OCI-LY3 (cell line): ENCODE results near the gene SULT1C3.

Experiments
- H2AFZ ChIP-seq: fragments of 200-600, 300-600 bp; shearing (Covaris generic); 2 replicates; pipeline ENCODE4 v1.6.0; 2014; ENCODE audit warnings: antibody characterized with exemption, low read depth, low read length
- H3K27ac ChIP-seq: fragments of 200-600, 300-600 bp; sonication (generic); 2 replicates; pipeline ENCODE4 v1.5.1; 2014; ENCODE audit warnings: mild to moderate bottlenecking, low read length, moderate library complexity, mixed read lengths
- H3K27me3 ChIP-seq: fragments of 200-600, 300-600 bp; sonication (generic); 2 replicates; pipeline ENCODE4 v1.6.1; 2014; ENCODE audit warnings: low read depth, low read length, mixed read lengths
- H3K36me3 ChIP-seq: fragments of 200-600, 300-600 bp; sonication (generic); replicated peaks from 2 replicates; pipeline ENCODE3; 2014; ENCODE audit warnings: low read depth, low read length, mixed read lengths
- H3K4me1 ChIP-seq: fragments of 300-600, 200-600 bp; sonication (generic); 2 replicates; pipeline ENCODE4 v1.6.1; 2014; ENCODE audit warnings: low read length, mixed read lengths
- H3K4me2 ChIP-seq: fragments of 200-600, 300-600 bp; sonication (generic); 2 replicates; pipeline ENCODE4 v1.6.1; 2014; ENCODE audit warnings: low read length, mixed read lengths
- H3K4me3 ChIP-seq: fragments of 300-600, 200-600 bp; sonication (generic); 2 replicates; pipeline ENCODE4 v1.5.1; 2014; ENCODE audit warnings: antibody characterized with exemption, mild to moderate bottlenecking, low read length, moderate library complexity
- H3K79me2 ChIP-seq: fragments of 300-600, 200-600 bp; shearing (Covaris generic); 2 replicates; pipeline ENCODE4 v1.6.1; 2014; ENCODE audit warnings: mild to moderate bottlenecking, low read length, mixed read lengths
- H3K9ac ChIP-seq: fragments of 300-600, 200-600 bp; shearing (Covaris generic); 2 replicates; pipeline ENCODE4 v1.6.0; 2014; ENCODE audit warnings: mild to moderate bottlenecking, low read length, moderate library complexity
- H3K9me3 ChIP-seq: fragments of 200-600, 300-600 bp; shearing (Covaris generic); 2 replicates; pipeline ENCODE4 v1.6.1; 2014; ENCODE audit warnings: low read length, mixed read lengths; ENCODE audit not compliant: insufficient read depth
- H4K20me1 ChIP-seq: fragments of 200-600, 300-600 bp; sonication (generic); 2 replicates; pipeline ENCODE4 v1.6.1; 2016; ENCODE audit warnings: low read length, mixed read lengths; ENCODE audit not compliant: insufficient read depth
- EZH2phosphoT487 ChIP-seq: fragments of 200-600 bp; shearing (Covaris generic); IDR thresholded peaks from 2 replicates; pipeline ENCODE4 v1.6.1; 2018; ENCODE audit warnings: antibody characterized with exemption, mixed run types, low read depth
- TF ChIP-seq, protein P1 (sequence below): fragments of 200-600, 300-600 bp; sonication (generic); IDR thresholded peaks from 2 replicates; pipeline ENCODE4 v1.5.1; 2014; ENCODE audit warnings: antibody characterized with exemption, low read length, low read depth

Gene SULT1C3

DNA sequence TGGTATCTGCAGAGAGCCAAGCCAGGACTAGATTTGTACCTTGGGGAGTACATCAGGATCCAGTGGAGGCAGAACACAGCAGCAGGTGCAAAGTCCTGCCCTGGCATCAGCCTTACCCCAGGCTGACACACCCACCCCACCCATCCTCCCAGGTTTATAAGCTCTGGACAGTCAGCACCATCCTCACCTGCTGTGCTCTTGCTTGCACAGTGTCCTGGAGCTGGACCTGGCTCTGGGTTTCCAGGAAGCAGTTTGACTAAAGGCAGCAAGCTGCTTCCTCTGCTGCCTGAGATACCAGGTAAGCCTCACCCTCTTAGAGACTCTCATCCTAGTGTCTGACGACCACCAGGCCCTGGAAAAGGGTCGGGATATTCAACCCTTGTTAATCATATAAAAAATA, at the start of gene SULT1C3:
Gene SULT1C3 (plus strand): TSS at position 183 of the 400 bp plus-strand sequence. CDS start 7,227 bp downstream, outside the sequence.
- Histone ChIP-seq H3K4me1 (no peaks in the 10 kb centered on the region), H3K79me2 (no peaks in the 10 kb centered on the region), H3K36me3 (no peaks in the 10 kb centered on the region), H3K27ac (no peak within 1 kb of the TSS), H2AFZ (no peak within 1 kb of the TSS), H3K9ac (no peak within 1 kb of the TSS), H3K4me3 (no peak within 1 kb of the TSS), H4K20me1 (no peaks in the 10 kb centered on the region), H3K9me3 (no peaks in the 10 kb centered on the region), H3K4me2 (no peak within 1 kb of the TSS), H3K27me3 (no peaks in the 10 kb centered on the region)
- TF ChIP-seq, protein P1, sequence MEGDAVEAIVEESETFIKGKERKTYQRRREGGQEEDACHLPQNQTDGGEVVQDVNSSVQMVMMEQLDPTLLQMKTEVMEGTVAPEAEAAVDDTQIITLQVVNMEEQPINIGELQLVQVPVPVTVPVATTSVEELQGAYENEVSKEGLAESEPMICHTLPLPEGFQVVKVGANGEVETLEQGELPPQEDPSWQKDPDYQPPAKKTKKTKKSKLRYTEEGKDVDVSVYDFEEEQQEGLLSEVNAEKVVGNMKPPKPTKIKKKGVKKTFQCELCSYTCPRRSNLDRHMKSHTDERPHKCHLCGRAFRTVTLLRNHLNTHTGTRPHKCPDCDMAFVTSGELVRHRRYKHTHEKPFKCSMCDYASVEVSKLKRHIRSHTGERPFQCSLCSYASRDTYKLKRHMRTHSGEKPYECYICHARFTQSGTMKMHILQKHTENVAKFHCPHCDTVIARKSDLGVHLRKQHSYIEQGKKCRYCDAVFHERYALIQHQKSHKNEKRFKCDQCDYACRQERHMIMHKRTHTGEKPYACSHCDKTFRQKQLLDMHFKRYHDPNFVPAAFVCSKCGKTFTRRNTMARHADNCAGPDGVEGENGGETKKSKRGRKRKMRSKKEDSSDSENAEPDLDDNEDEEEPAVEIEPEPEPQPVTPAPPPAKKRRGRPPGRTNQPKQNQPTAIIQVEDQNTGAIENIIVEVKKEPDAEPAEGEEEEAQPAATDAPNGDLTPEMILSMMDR = no peak

DNA sequence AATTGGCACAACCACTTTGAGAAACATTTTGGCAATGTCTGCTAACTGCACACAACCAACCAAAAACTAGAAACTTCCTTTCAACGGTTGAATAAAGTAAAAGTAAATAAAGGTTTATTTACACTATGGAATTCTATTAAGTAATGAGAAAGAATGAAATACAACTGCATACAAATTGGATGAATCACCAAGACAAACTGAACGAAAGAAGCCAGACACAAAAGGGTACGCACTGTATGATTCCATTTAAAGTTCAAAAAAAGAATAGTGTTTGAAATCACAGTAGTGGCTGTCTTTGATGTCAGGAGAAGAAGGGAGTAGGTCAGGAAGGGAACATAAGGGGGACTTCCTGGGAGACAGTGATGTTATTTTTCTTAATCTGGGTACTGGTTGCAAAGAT, 46.5 kb upstream of the SULT1C3 start:
- Histone ChIP-seq H3K4me1 (no peaks in the 10 kb centered on the region), H3K36me3 (no peaks in the 10 kb centered on the region), H3K27ac (no peak overlapping the region), H3K27me3 (no peaks in the 10 kb centered on the region), H4K20me1 (no peaks in the 10 kb centered on the region), H2AFZ (no peak overlapping the region), H3K4me2 (no peak overlapping the region), H3K9me3 (no peaks in the 10 kb centered on the region), H3K9ac (no peak overlapping the region), H3K79me2 (no peaks in the 10 kb centered on the region), H3K4me3 (no peak overlapping the region)
- TF ChIP-seq EZH2phosphoT487 = no peak
- TF ChIP-seq, protein P1 = no peak

DNA sequence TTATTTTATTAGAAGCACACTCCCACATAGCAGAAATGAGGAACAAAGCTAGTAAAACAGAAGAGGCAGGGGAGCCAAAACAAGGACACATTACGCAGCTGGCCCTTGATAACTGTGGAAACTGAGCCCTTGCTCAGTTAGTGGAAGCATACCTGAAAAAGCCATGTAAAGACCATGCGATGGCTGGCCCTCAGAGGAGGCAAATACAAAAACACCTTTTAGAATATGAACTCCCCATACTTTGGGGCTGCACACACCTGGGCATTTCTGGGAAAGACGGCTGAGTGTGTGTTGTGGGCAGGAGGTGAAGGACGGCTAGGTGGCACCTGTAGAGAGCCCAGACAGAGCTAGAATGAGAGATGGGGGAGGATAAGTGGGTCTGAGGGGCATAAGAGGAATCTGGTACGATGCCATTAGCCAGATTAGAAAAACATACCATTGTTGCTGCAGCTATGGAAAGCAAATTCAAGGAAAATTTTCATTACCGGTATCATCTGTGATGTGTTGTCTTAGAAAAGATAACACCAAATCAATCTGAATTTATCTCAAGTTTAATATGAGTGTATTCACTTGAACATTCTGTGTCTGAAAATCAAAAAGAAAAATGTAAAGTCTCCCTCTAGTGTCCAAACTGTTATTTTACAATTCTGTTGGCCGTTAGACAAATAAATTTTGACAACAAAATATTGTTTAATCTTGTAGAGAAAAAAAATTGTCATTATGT, 45.2 kb upstream of the SULT1C3 start:
- Histone ChIP-seq H2AFZ (no peak overlapping the region), H3K4me2 (no peak overlapping the region)

DNA sequence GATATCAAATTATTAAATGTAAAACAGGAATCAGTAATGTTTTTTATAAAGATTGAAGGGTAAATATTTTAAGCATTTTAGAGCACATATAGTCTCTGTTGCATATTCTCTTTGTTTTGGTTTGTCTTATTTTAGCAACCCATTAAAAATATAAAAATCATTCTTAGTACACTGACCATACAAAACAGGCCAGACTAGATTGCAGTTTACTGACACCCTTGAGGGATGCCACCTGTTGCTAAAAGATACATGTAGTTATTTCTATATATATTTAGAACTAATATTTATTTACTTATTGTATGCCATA, 44.7 kb upstream of the SULT1C3 start:
- no peak for TF ChIP-seq EZH2phosphoT487
- TF ChIP-seq, protein P1 = no peak

More for the DNA sequence above, 45.2 kb upstream of the SULT1C3 start:
- Histone ChIP-seq H3K27me3 (no peaks in the 10 kb centered on the region), H3K9ac (no peak overlapping the region), H3K4me1 (no peaks in the 10 kb centered on the region), H3K4me3 (no peak overlapping the region), H3K9me3 (no peaks in the 10 kb centered on the region), H3K36me3 (no peaks in the 10 kb centered on the region), H3K27ac (no peak overlapping the region), H3K79me2 (no peaks in the 10 kb centered on the region), H4K20me1 (no peaks in the 10 kb centered on the region)
- no peak for TF ChIP-seq EZH2phosphoT487
- TF ChIP-seq, protein P1 = peak; percentile 61

More for the DNA sequence above, 44.7 kb upstream of the SULT1C3 start:
- no peaks in the 10 kb centered on the region for H3K4me1 ChIP-seq
- no peak overlapping the region for H3K9ac ChIP-seq
- no peaks in the 10 kb centered on the region for H4K20me1 ChIP-seq
- H2AFZ ChIP-seq = no peak overlapping the region
- H3K36me3 ChIP-seq = no peaks in the 10 kb centered on the region
- H3K9me3 ChIP-seq = no peaks in the 10 kb centered on the region
- no peak overlapping the region for H3K27ac ChIP-seq
- no peak overlapping the region for H3K4me2 ChIP-seq
- H3K27me3 ChIP-seq = no peaks in the 10 kb centered on the region
- H3K79me2 ChIP-seq = no peaks in the 10 kb centered on the region
- no peak overlapping the region for H3K4me3 ChIP-seq
